GM10266 (cell line): ENCODE results near the gene GDA.

ENCODE experiments used
- DNase-seq: peaks from one replicate; pipeline ENCODE4 v3.0.0; 2012; ENCODE audit errors: extremely low spot score
- TF ChIP-seq, protein P1 (sequence below): IDR thresholded peaks from 2 replicates; pipeline ENCODE4 v1.5.1; 2012; ENCODE audit warnings: mild to moderate bottlenecking, low read depth; ENCODE audit not compliant: control insufficient read depth, insufficient read depth; ENCODE audit errors: missing control alignments

GDA gene

DNA sequence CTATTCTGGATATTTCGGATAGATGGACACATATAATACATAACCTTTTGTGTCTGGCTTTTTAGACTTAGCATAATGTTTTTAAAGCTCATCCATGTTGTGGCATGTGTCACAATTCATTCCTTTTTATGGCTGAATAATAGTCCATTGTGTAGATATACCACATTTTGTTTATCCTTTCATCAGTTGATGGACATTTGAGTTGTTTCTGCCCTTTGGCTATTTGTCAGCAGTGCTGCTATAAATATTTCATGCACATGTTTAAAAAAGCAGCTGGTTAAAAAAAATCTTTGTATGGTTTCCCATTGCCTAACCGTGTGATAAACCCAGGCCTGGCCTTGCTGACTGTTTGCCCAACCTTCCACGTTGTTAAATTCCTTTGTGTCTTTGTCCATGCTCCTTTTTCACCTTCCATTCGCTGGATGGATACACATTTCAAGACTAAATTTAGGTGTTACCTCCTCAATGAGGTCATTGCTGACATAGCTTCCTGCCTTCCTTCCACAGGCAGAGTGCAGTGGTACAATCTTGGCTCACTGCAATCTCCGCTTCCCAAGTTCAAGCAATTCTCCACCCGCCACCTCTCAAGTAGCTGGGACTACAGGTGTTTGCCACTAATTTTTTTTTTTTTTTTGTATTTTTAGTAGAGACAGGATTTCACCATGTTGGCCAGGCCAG lies 11.3 kb downstream of the GDA start:
- TF ChIP-seq, protein P1, sequence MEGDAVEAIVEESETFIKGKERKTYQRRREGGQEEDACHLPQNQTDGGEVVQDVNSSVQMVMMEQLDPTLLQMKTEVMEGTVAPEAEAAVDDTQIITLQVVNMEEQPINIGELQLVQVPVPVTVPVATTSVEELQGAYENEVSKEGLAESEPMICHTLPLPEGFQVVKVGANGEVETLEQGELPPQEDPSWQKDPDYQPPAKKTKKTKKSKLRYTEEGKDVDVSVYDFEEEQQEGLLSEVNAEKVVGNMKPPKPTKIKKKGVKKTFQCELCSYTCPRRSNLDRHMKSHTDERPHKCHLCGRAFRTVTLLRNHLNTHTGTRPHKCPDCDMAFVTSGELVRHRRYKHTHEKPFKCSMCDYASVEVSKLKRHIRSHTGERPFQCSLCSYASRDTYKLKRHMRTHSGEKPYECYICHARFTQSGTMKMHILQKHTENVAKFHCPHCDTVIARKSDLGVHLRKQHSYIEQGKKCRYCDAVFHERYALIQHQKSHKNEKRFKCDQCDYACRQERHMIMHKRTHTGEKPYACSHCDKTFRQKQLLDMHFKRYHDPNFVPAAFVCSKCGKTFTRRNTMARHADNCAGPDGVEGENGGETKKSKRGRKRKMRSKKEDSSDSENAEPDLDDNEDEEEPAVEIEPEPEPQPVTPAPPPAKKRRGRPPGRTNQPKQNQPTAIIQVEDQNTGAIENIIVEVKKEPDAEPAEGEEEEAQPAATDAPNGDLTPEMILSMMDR: no peak
- no peak for DNase-seq

DNA sequence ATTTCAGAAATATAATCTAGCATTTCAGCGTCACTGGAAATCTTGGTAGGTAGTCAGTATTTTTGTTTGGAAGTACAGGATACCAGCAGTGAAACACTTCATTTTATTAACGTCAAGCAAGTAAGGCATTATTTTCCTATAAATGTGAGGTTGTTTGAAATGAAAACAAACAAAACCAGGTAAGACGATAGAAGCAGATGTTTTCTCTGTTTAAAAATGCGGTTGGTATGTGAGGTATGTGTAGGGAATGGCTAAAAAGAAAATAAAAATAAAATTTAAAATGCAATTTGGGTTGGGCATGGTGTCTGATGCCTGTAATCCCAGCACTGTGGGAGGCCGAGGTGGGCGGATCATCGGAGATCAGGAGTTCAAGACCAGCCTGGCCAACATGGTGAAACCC lies 16.1 kb downstream of the GDA start:
- DNase-seq: no peak
- TF ChIP-seq, protein P1: no peak

DNA sequence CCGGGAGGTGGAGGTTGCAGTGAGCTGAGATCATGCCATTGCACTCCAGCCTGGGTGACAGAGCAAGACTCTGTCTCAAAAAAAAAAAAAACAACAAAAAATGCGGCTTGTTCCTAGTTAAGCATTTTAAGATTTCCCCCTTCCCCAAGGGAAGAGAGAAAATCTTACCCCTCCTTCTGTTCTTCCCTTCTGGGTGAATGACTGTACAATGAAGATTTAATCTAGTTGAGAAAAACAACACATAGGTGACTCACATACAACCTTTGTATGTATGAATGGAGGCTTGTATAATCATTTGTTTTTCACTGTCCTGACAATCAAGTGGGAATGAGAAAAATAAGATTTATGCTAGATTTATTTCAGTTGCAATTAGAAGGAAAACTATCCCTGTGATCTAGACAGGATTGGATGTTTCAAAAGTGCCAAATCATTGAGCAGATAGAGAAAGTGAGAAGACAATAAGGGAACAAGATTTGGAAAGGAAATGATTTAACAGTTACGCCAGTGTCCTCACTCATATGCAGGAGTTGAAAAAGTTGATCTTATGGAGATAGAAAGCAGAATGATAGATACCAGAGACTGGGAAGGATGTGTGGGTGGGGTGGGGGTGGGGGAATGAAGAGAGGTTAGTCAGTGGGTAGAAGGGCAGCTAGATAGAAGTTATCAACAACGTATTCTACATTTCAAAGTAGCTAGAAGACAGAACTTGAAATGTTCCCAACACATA lies 16.7 kb downstream of the GDA start:
- no peak for DNase-seq
- TF ChIP-seq, protein P1: no peak

DNA sequence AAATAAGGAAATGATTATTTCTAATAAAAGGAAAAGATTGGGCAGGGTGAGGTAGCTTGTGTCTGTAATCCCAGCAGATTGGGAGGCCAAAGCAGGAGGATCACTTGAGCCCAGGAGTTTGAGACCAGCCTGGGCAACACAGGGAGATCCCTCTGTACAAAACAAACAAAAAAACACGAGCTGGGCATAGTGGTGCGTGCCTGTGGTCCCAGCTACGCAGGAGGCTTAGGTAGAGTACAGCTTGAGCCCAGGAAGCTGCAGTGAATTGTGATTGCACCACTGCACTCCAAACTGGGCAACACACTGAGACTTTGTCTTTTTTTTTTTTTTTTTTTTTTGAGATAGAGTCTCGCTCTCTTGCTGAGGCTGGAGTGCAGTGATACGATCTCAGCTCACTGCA lies 18.8 kb downstream of the GDA start:
- no peak for DNase-seq
- TF ChIP-seq, protein P1: no peak

DNA sequence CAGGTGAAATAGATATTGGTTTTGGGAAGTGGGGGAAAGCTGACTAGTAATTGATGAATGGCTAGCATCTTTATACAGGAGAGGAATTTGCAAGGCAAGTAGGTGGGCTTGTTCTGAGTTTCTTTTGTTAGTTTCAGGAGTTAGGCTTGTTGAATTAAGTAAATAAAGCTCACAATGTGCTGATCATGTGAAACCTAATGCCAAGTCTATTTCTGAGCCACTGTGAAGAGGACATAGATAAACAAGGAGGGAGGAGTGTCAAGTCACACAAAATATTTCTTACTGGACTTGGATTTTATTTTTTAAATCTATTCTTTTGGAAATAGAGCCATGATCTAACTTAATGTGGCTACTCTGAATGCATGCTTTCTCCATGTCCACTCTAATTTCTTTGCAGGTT lies 19.9 kb downstream of the GDA start:
- TF ChIP-seq, protein P1: no peak
- DNase-seq: no peak

DNA sequence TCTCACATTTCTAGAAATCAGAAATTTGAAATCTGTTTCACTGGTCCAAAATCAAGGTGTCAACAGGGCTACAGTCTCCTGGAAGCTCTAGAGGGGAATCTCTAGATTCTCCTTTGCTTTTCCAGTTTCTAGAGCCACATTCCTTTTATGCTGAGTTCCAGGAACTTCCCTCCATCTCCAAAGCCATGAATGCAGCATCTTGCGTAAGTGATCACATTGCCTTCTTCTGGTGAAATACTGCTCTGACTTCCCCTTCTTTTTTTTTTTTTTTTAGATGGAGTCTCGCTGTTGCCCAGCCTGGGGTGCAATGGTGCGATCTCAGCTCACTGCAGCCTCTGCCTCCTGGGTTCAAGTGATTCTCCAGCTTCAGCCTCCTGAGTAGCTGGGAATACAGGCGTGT lies 23.8 kb downstream of the GDA start:
- TF ChIP-seq, protein P1: no peak
- no peak for DNase-seq

DNA sequence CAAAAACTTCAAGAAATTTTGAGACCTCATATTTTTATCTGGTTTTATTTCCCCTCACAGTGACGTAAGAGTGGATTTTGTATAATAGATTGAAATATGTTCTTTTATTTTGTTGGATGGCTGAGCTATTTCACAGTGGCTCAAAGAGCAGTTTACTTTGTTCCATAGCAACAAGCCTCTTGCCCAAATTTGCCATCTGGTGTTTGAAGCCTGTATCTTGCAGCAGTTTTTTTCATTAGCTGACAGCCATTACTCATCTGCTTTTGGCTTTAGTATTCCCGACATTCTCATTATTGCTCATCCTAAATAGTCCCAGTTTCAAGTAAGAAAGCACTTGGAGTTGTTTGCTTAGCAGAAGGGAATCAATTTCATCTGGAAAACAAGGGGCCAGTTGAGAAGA lies 36.3 kb downstream of the GDA start:
- TF ChIP-seq, protein P1: no peak
- no peak for DNase-seq
